IMR-90 (cell line): ENCODE results near the gene ENO2. TPM values are rescaled to one million over a fixed set of nuclear protein-coding genes. Genes with fewer than 3 reads are reported as not detected.

Experiments used
- ATAC-seq: fragments of 200-7000 bp; cut with Tn5 transposase; 2 replicates; pipeline ENCODE4 v1.9.1; 2020; ENCODE audit warnings: low read depth, mild to moderate bottlenecking, moderate library complexity
- BruUV-seq: library from RNA; stranded (reverse); fragments of 400-500 nt; replicated peaks from 2 replicates; lab custom pipeline; 2021; lab: Mats Ljungman, UMichigan
- CTCF ChIA-PET: fragments of 300-600 bp; formaldehyde crosslinking; extraction: SDS; loops from one replicate; lab custom pipeline; 2021; ENCODE audit warnings: antibody characterized with exemption; lab: Yijun Ruan, JAX
- POLR2A ChIA-PET: fragments of 300-600 bp; sonication (Branson Sonifier 250); formaldehyde crosslinking; loops from one replicate; lab custom pipeline; 2022; ENCODE audit warnings: antibody characterized with exemption; ENCODE audit not compliant: unreplicated experiment; lab: Charles Lee
- DNase-seq: peaks from one replicate; pipeline ENCODE4 v3.0.0; 2013
- H2AFZ ChIP-seq: replicated peaks from 2 replicates; pipeline ENCODE3; 2013; ENCODE audit warnings: low read length, mild to moderate bottlenecking; ENCODE audit not compliant: poor library complexity
- H2AK5ac ChIP-seq: 2 replicates; pipeline ENCODE4 v1.6.1; 2013; ENCODE audit warnings: low read depth, low read length, inconsistent platforms
- H2AK9ac ChIP-seq: replicated peaks from 2 replicates; pipeline ENCODE3; 2013; ENCODE audit warnings: mild to moderate bottlenecking, low read depth, low read length, moderate library complexity; ENCODE audit not compliant: poor library complexity
- H2BK120ac ChIP-seq: 2 replicates; pipeline ENCODE4 v1.6.1; 2013; ENCODE audit warnings: low read depth, low read length, inconsistent platforms
- H2BK15ac ChIP-seq: 3 replicates; pipeline ENCODE4 v1.6.1; 2013; ENCODE audit warnings: low read depth, low read length, inconsistent platforms
- H2BK20ac ChIP-seq: 2 replicates; pipeline ENCODE4 v1.6.1; 2013; ENCODE audit warnings: low read depth, mild to moderate bottlenecking, inconsistent platforms, low read length, moderate library complexity
- H2BK5ac ChIP-seq: 2 replicates; pipeline ENCODE4 v1.6.1; 2013; ENCODE audit warnings: mild to moderate bottlenecking, low read depth, low read length, inconsistent platforms; ENCODE audit not compliant: poor library complexity, severe bottlenecking
- H3K14ac ChIP-seq: replicated peaks from 2 replicates; pipeline ENCODE4 v1.6.1; 2013; ENCODE audit warnings: low read depth, low read length, inconsistent platforms
- H3K18ac ChIP-seq: 2 replicates; pipeline ENCODE4 v1.6.1; 2013; ENCODE audit warnings: low read depth, low read length, control low read depth
- H3K23ac ChIP-seq: 2 replicates; pipeline ENCODE4 v1.6.1; 2013; ENCODE audit warnings: low read depth, low read length, inconsistent platforms
- H3K27ac ChIP-seq: 2 replicates; pipeline ENCODE4 v1.5.1; 2013; ENCODE audit warnings: mild to moderate bottlenecking, control low read depth, low read length; ENCODE audit not compliant: insufficient read depth
- H3K27me3 ChIP-seq: 2 replicates; pipeline ENCODE4 v1.6.1; 2013; ENCODE audit warnings: low read length; ENCODE audit not compliant: control insufficient read depth, insufficient read depth
- H3K36me3 ChIP-seq: 2 replicates; pipeline ENCODE4 v1.6.1; 2013; ENCODE audit warnings: low read length, mixed read lengths; ENCODE audit not compliant: control insufficient read depth, insufficient read depth
- H3K4ac ChIP-seq: 2 replicates; pipeline ENCODE4 v1.6.1; 2013; ENCODE audit warnings: low read depth, low read length, inconsistent platforms
- H3K4me1 ChIP-seq: 2 replicates; pipeline ENCODE4 v1.6.1; 2013; ENCODE audit warnings: low read length, mixed read lengths; ENCODE audit not compliant: control insufficient read depth, insufficient read depth
- H3K4me2 ChIP-seq: 2 replicates; pipeline ENCODE4 v1.6.1; 2013; ENCODE audit warnings: low read depth, mild to moderate bottlenecking, control low read depth, low read length, moderate library complexity
- H3K4me3 ChIP-seq: 2 replicates; pipeline ENCODE4 v1.5.1; 2013; ENCODE audit warnings: low read depth, mild to moderate bottlenecking, control low read depth, low read length, moderate library complexity; ENCODE audit not compliant: insufficient read depth
- H3K56ac ChIP-seq: 2 replicates; pipeline ENCODE4 v1.6.1; 2013; ENCODE audit warnings: low read length, inconsistent platforms; ENCODE audit not compliant: insufficient read depth; ENCODE audit errors: extremely low read depth
- H3K79me1 ChIP-seq, 2 experiments: 2 replicates each; pipeline ENCODE4 v1.6.1; 2013; ENCODE audit warnings: low read length in 2 of 2, inconsistent platforms in 1 of 2, low read depth in 1 of 2
- H3K9ac ChIP-seq: 2 replicates; pipeline ENCODE4 v1.6.1; 2013; ENCODE audit warnings: low read depth, low read length, control low read depth
- H3K9me1 ChIP-seq: 2 replicates; pipeline ENCODE4 v1.6.1; 2013; ENCODE audit warnings: low read length, inconsistent platforms; ENCODE audit not compliant: insufficient read depth
- H3K9me3 ChIP-seq: 2 replicates; pipeline ENCODE4 v1.6.1; 2013; ENCODE audit warnings: low read length; ENCODE audit not compliant: control insufficient read depth, insufficient read depth
- H4K20me1 ChIP-seq: 2 replicates; pipeline ENCODE4 v1.6.1; 2013; ENCODE audit warnings: low read length, inconsistent platforms; ENCODE audit not compliant: insufficient read depth
- H4K5ac ChIP-seq: 2 replicates; pipeline ENCODE4 v1.6.1; 2013; ENCODE audit warnings: mild to moderate bottlenecking, low read depth, low read length, control low read depth
- H4K8ac ChIP-seq, 2 experiments: 2 replicates each; pipeline ENCODE4 v1.6.1; 2013; ENCODE audit warnings: low read depth in 2 of 2, low read length in 2 of 2, control low read depth in 1 of 2, inconsistent platforms in 1 of 2
- H4K91ac ChIP-seq: 2 replicates; pipeline ENCODE4 v1.6.1; 2013; ENCODE audit warnings: low read depth, low read length, inconsistent platforms; ENCODE audit not compliant: insufficient read depth
- CHD1 ChIP-seq: IDR thresholded peaks from 2 replicates; pipeline ENCODE4 v1.6.1; 2012; ENCODE audit warnings: low read depth, low read length, improper control_type of control experiment
- ELK1 ChIP-seq: fragments of 150-350 bp; IDR thresholded peaks from 2 replicates; pipeline ENCODE4 v1.6.1; 2016; ENCODE audit warnings: low read depth, mild to moderate bottlenecking, low read length, moderate library complexity, borderline replicate concordance
- POLR2A ChIP-seq: IDR thresholded peaks from 2 replicates; pipeline ENCODE4 v1.6.1; 2012; ENCODE audit warnings: mild to moderate bottlenecking, low read depth, low read length
- RAD21 ChIP-seq: IDR thresholded peaks from 2 replicates; pipeline ENCODE4 v1.6.1; 2012; ENCODE audit warnings: low read length, improper control_type of control experiment
- RCOR1 ChIP-seq: IDR thresholded peaks from 2 replicates; pipeline ENCODE4 v1.6.1; 2012; ENCODE audit warnings: mild to moderate bottlenecking, low read length, improper control_type of control experiment; ENCODE audit not compliant: insufficient replicate concordance
- SMC3 ChIP-seq: fragments of 150-350 bp; IDR thresholded peaks from 2 replicates; pipeline ENCODE4 v1.6.1; 2016; ENCODE audit warnings: low read depth, mild to moderate bottlenecking, antibody characterized with exemption, low read length, moderate library complexity
- WGBS, 2 experiments: methylation state at CpG; one replicate each; pipeline versions ENCODE4 v1.1.5 to v1.1.7; 2013; ENCODE audit warnings: missing lambda C conversion rate in 2 of 2; ENCODE audit not compliant: insufficient read length in 1 of 2; ENCODE audit errors: extremely low coverage in 2 of 2; 5-methylcytosine and 5-hydroxymethylcytosine counted together
- dilution Hi-C: fragments of 300-500 bp; cut with HindIII; formaldehyde crosslinking; loops from one replicate; pipeline ENCODE4 v1.14.3; 2018; ENCODE audit warnings: low sequenced_read_pairs; ENCODE audit not compliant: unreplicated experiment
- in situ Hi-C: fragments of 300-500 bp; cut with MboI; formaldehyde crosslinking; loops from 3 replicates; pipeline ENCODE4 v1.14.3; 2019; ENCODE audit warnings: low sequenced_read_pairs, inconsistent platforms, mixed read lengths
- intact Hi-C: fragments of 100-400 bp; cut with micrococcal nuclease; formaldehyde crosslinking; loops from 2 replicates; pipeline ENCODE4 v1.10.0; 2022
- polyA plus RNA-seq, 3 experiments: library from polyadenylated mRNA; depleted of rRNA; stranded (reverse); fragments of >200 nt; gene quantifications; 2 replicates each; pipeline ENCODE4 v1.2.3, GENCODE V29; 2012; ENCODE audit warnings: low replicate concordance in 1 of 3
- total RNA-seq: library from RNA; depleted of rRNA; stranded (reverse); fragments of >200 nt; gene quantifications from 2 replicates; pipeline ENCODE4 v1.2.3, GENCODE V29; 2012

Gene ENO2
- total and polyA plus RNA-seq, 2 of the 4 experiments (the other 2 are of a cell fraction): 28.3 to 92.8 TPM

GRCh38 chr12:6950811-6951540 is 36.6 kb downstream of the ENO2 start, which contains the start of gene PTPN6:
TSS of gene PTPN6 (plus strand) at chr12:6951356. CDS start at chr12:6951513, 157 bp downstream.
- no peak for DNase-seq
- intact Hi-C loops: no loop called here

More at GRCh38 chr12:6950811-6951540, 36.6 kb downstream of the ENO2 start, which contains the start of gene PTPN6:
- Histone ChIP-seq H4K8ac (no peak within 1 kb of the TSS), H2AK5ac (no peak within 1 kb of the TSS), H2AFZ (peak within 1 kb of the TSS; percentile 72), H3K56ac (no peak within 1 kb of the TSS), H3K4me1 (0 out of 2 replicates have a peak, but pooled peaks cover 2% of the 10 kb centered on the region), H3K18ac (no peak within 1 kb of the TSS), H3K14ac (no peak within 1 kb of the TSS), H3K27ac (no peak within 1 kb of the TSS), H2BK15ac (no peak within 1 kb of the TSS), H2AK9ac (peak within 1 kb of the TSS; percentile 55), H3K9ac (no peak within 1 kb of the TSS), H3K4me2 (no peak within 1 kb of the TSS), H3K79me1 (peaks cover 0 to under 1% of the 10 kb centered on the region in 2 experiments; a peak in 1 of 4 replicates), H3K9me3 (no peaks in the 10 kb centered on the region), H3K23ac (no peak within 1 kb of the TSS), H3K4me3 (no peak within 1 kb of the TSS), H4K20me1 (no peaks in the 10 kb centered on the region), H2BK5ac (no peak within 1 kb of the TSS), H3K9me1 (no peaks in the 10 kb centered on the region), H2BK120ac (no peak within 1 kb of the TSS), H2BK20ac (no peak within 1 kb of the TSS), H3K36me3 (no peaks in the 10 kb centered on the region), H4K5ac (no peak within 1 kb of the TSS), H4K91ac (no peak within 1 kb of the TSS), H3K4ac (no peak within 1 kb of the TSS), H3K27me3 (no peaks in the 10 kb centered on the region)
- BruUV-seq: no TSS peak
- TF ChIP-seq POLR2A (no peak), SMC3 (no peak), ELK1 (no peak), RCOR1 (no peak), CHD1 (no peak), RAD21 (no peak)
- ATAC-seq: no peak
- POLR2A ChIA-PET: no interaction called here
- CTCF ChIA-PET: no interaction called here
- dilution Hi-C loops (no loop called here), in situ Hi-C loops (no loop called here)
- WGBS, 2 experiments: 79% methylated on average over 14 of the region's 25 CpGs; no CpG with 5 or more reads in 1 of the 2 experiments
